H1 (cell line): ENCODE data around the gene SLC3A2. TPM values are rescaled to one million over a fixed set of nuclear protein-coding genes. Genes with fewer than 3 reads are reported as not detected.

Experiments used
- CTCF ChIA-PET: fragments of 300-600 bp; sonication (Branson Sonifier 250); formaldehyde crosslinking; loops from one replicate; lab custom pipeline; 2021; ENCODE audit not compliant: partially characterized antibody; lab: Charles Lee
- POLR2A ChIA-PET: fragments of 300-600 bp; sonication (Branson Sonifier 250); formaldehyde crosslinking; loops from one replicate; lab custom pipeline; 2021; ENCODE audit warnings: inconsistent platforms; ENCODE audit not compliant: partially characterized antibody; lab: Charles Lee
- DNase-seq, 2 experiments: peaks; one replicate each; pipeline versions ENCODE4 v3.0.0 to v3.0.0-alpha.2; 2010 to 2022; ENCODE audit warnings: low spot score in 2 of 2, low read depth in 1 of 2, mixed read lengths in 1 of 2
- FAIRE-seq: peaks from 2 replicates; lab custom pipeline; 2011; peaks lifted over from hg19 to GRCh38; lab: Jason Lieb, UNC
- H2AFZ ChIP-seq: 2 replicates; pipeline ENCODE4 v1.8.1; 2012; ENCODE audit warnings: low read length, inconsistent platforms
- H2AK5ac ChIP-seq: 2 replicates; pipeline ENCODE4 v1.6.1; 2013; ENCODE audit warnings: low read depth, low read length
- H2BK120ac ChIP-seq: replicated peaks from 2 replicates; pipeline ENCODE3; 2013; ENCODE audit warnings: low read depth, low read length, inconsistent platforms
- H2BK12ac ChIP-seq: 2 replicates; pipeline ENCODE4 v1.6.1; 2013; ENCODE audit warnings: low read depth, low read length
- H2BK15ac ChIP-seq: 2 replicates; pipeline ENCODE4 v1.6.1; 2013; ENCODE audit warnings: low read length
- H2BK20ac ChIP-seq: 2 replicates; pipeline ENCODE4 v1.6.1; 2013; ENCODE audit warnings: low read length
- H2BK5ac ChIP-seq: 2 replicates; pipeline ENCODE4 v1.6.1; 2013; ENCODE audit warnings: low read depth, low read length
- H3K14ac ChIP-seq: 2 replicates; pipeline ENCODE4 v1.6.1; 2013; ENCODE audit warnings: inconsistent platforms; ENCODE audit not compliant: insufficient read length
- H3K18ac ChIP-seq: 2 replicates; pipeline ENCODE4 v1.6.1; 2013; ENCODE audit warnings: low read length; ENCODE audit errors: extremely low read depth
- H3K23ac ChIP-seq: 2 replicates; pipeline ENCODE4 v1.6.1; 2013; ENCODE audit warnings: inconsistent platforms; ENCODE audit not compliant: insufficient read length
- H3K23me2 ChIP-seq: 2 replicates; pipeline ENCODE4 v1.6.1; 2013; ENCODE audit warnings: low read depth, low read length
- H3K27ac ChIP-seq: 2 replicates; pipeline ENCODE4 v1.6.1; 2011; ENCODE audit warnings: low read depth, low read length, inconsistent platforms
- H3K27me3 ChIP-seq, 4 experiments: replicated peaks in 1 of 4; 1 replicate in 1 of 4; 2 replicates in 3 of 4; pipeline versions ENCODE4 v1.6.1 to v1.8.1; 2011 to 2013; ENCODE audit warnings: low read length in 3 of 4, mild to moderate bottlenecking in 3 of 4, inconsistent platforms in 2 of 4, mixed read lengths in 2 of 4, moderate library complexity in 1 of 4; ENCODE audit not compliant: control insufficient read depth in 3 of 4, insufficient read depth in 3 of 4; ENCODE audit errors: extremely low read depth in 1 of 4
- H3K36me3 ChIP-seq, 4 experiments: 2 replicates each; pipeline versions ENCODE4 v1.6.1 to v1.8.1; 2011 to 2013; ENCODE audit warnings: mild to moderate bottlenecking in 4 of 4, low read length in 3 of 4, moderate library complexity in 2 of 4, control low read depth in 1 of 4, inconsistent platforms in 1 of 4; ENCODE audit not compliant: insufficient read depth in 4 of 4, control insufficient read depth in 2 of 4
- H3K4ac ChIP-seq: replicated peaks from 2 replicates; pipeline ENCODE3; 2013; ENCODE audit warnings: low read length, low read depth, mixed read lengths, inconsistent platforms; ENCODE audit not compliant: insufficient read length
- H3K4me1 ChIP-seq, 4 experiments: replicated peaks in 1 of 4; 1 replicate in 1 of 4; 2 replicates in 3 of 4; pipeline versions ENCODE4 v1.6.1 to v1.8.1; 2011 to 2013; ENCODE audit warnings: low read length in 3 of 4, inconsistent platforms in 2 of 4, mixed read lengths in 1 of 4; ENCODE audit not compliant: insufficient read depth in 4 of 4, control insufficient read depth in 3 of 4
- H3K4me2 ChIP-seq, 2 experiments: 2 replicates each; pipeline versions ENCODE4 v1.6.1 to v1.8.1; 2011 to 2013; ENCODE audit warnings: low read depth in 2 of 2, low read length in 2 of 2, control low read depth in 1 of 2, inconsistent platforms in 1 of 2, mild to moderate bottlenecking in 1 of 2; ENCODE audit not compliant: insufficient read depth in 1 of 2
- H3K4me3 ChIP-seq, 4 experiments: fragments of 200-600, 300-600 bp in 1 of 4; sonication (generic), shearing (Covaris generic), sonication (Bioruptor Twin) in 1 of 4; 2 replicates each; pipeline versions ENCODE4 v1.5.1 to v1.8.1; 2011 to 2016; ENCODE audit warnings: low read length in 4 of 4, low read depth in 3 of 4, control low read depth in 2 of 4, inconsistent platforms in 2 of 4, mild to moderate bottlenecking in 2 of 4, mixed read lengths in 1 of 4, moderate library complexity in 1 of 4; ENCODE audit not compliant: insufficient read depth in 2 of 4; ENCODE audit errors: extremely low read depth in 1 of 4
- H3K56ac ChIP-seq: replicated peaks from 2 replicates; pipeline ENCODE3; 2013; ENCODE audit warnings: low read depth, mild to moderate bottlenecking, mixed read lengths, low read length, inconsistent platforms; ENCODE audit not compliant: insufficient read length
- H3K79me1 ChIP-seq: 2 replicates; pipeline ENCODE4 v1.6.1; 2013; ENCODE audit warnings: low read depth, low read length, control low read depth
- H3K79me2 ChIP-seq, 2 experiments: 2 replicates each; pipeline versions ENCODE4 v1.6.1 to v1.8.1; 2012 to 2013; ENCODE audit warnings: low read length in 2 of 2, mild to moderate bottlenecking in 2 of 2, inconsistent platforms in 1 of 2; ENCODE audit not compliant: insufficient read depth in 2 of 2, control insufficient read depth in 1 of 2
- H3K9ac ChIP-seq, 4 experiments: replicated peaks in 1 of 4; 1 replicate in 1 of 4; 2 replicates in 3 of 4; pipeline versions ENCODE4 v1.6.1 to v1.8.1; 2011 to 2013; ENCODE audit warnings: low read depth in 3 of 4, low read length in 3 of 4, control low read depth in 2 of 4, mild to moderate bottlenecking in 2 of 4, moderate library complexity in 2 of 4, inconsistent platforms in 1 of 4; ENCODE audit errors: extremely low read depth in 1 of 4
- H3K9me3 ChIP-seq, 2 experiments: 2 replicates each; pipeline versions ENCODE4 v1.6.1 to v1.8.1; 2012 to 2013; ENCODE audit warnings: mild to moderate bottlenecking in 2 of 2, moderate library complexity in 2 of 2, control low read depth in 1 of 2, inconsistent platforms in 1 of 2, low read depth in 1 of 2, low read length in 1 of 2, mixed read lengths in 1 of 2; ENCODE audit not compliant: insufficient read depth in 2 of 2
- H4K20me1 ChIP-seq, 2 experiments: replicated peaks in 1 of 2; 2 replicates each; pipeline versions ENCODE3 to v1.8.1; 2011 to 2013; ENCODE audit warnings: inconsistent platforms in 2 of 2, low read length in 2 of 2, mild to moderate bottlenecking in 1 of 2; ENCODE audit not compliant: insufficient read depth in 2 of 2, control insufficient read depth in 1 of 2
- H4K5ac ChIP-seq: 2 replicates; pipeline ENCODE4 v1.6.1; 2013; ENCODE audit warnings: low read length, low read depth, mixed read lengths, inconsistent platforms; ENCODE audit not compliant: insufficient read length
- H4K8ac ChIP-seq: 2 replicates; pipeline ENCODE4 v1.8.0; 2013; ENCODE audit warnings: mild to moderate bottlenecking, moderate library complexity, low read length, inconsistent platforms; ENCODE audit not compliant: insufficient read depth; ENCODE audit errors: extremely low read depth
- H4K91ac ChIP-seq: replicated peaks from 2 replicates; pipeline ENCODE3; 2013; ENCODE audit warnings: low read length, mixed read lengths, inconsistent platforms; ENCODE audit not compliant: insufficient read length
- BRCA1 ChIP-seq: IDR thresholded peaks from 2 replicates; pipeline ENCODE4 v1.6.1; 2012; ENCODE audit warnings: low read depth, low read length, improper control_type of control experiment
- CBX5 ChIP-seq: fragments of 300-800, 300-1000 bp; sonication (generic); IDR thresholded peaks from 2 replicates; pipeline ENCODE4 v1.7.1; 2016; ENCODE audit warnings: antibody characterized with exemption, low read length, low read depth
- CEBPB ChIP-seq: IDR thresholded peaks from 2 replicates; pipeline ENCODE4 v1.6.1; 2012; ENCODE audit warnings: low read depth, low read length
- FOSL1 ChIP-seq: IDR thresholded peaks from 2 replicates; pipeline ENCODE4 v1.6.1; 2011; ENCODE audit warnings: mild to moderate bottlenecking, low read depth, low read length, moderate library complexity; ENCODE audit not compliant: insufficient read depth
- HDAC2 ChIP-seq, 2 experiments: fragments of 300-600 bp in 1 of 2; sonication (generic) in 1 of 2; IDR thresholded peaks; 2 replicates each; pipeline ENCODE4 v1.6.1; 2011 to 2012; ENCODE audit warnings: low read depth in 2 of 2, low read length in 2 of 2, mild to moderate bottlenecking in 2 of 2, moderate library complexity in 2 of 2, borderline replicate concordance in 1 of 2, inconsistent platforms in 1 of 2
- KDM5A ChIP-seq: fragments of 200-600 bp; IDR thresholded peaks from 2 replicates; pipeline ENCODE4 v1.7.1; 2012; ENCODE audit warnings: mild to moderate bottlenecking, low read length, inconsistent platforms, mixed read lengths
- MAFK ChIP-seq: IDR thresholded peaks from 2 replicates; pipeline ENCODE4 v1.6.1; 2012; ENCODE audit warnings: low read depth, mild to moderate bottlenecking, improper control_type of control experiment, low read length
- NRF1 ChIP-seq: IDR thresholded peaks from 2 replicates; pipeline ENCODE4 v1.6.1; 2011; ENCODE audit warnings: mild to moderate bottlenecking, low read depth, low read length, improper control_type of control experiment
- SP1 ChIP-seq: IDR thresholded peaks from 2 replicates; pipeline ENCODE4 v1.6.1; 2011; ENCODE audit warnings: low read depth, low read length
- SUZ12 ChIP-seq: fragments of 200-600 bp; sonication (generic); IDR thresholded peaks from 2 replicates; pipeline ENCODE4 v1.6.1; 2012; ENCODE audit warnings: mild to moderate bottlenecking, inconsistent platforms, low read length, moderate library complexity, mixed read lengths
- TBP ChIP-seq: IDR thresholded peaks from 2 replicates; pipeline ENCODE4 v1.6.1; 2011; ENCODE audit warnings: low read depth, low read length, improper control_type of control experiment
- ZNF274 ChIP-seq: IDR thresholded peaks from 2 replicates; pipeline ENCODE4 v1.7.0; 2012; ENCODE audit warnings: low read length, borderline replicate concordance; ENCODE audit errors: extremely low read depth
- WGBS, 2 experiments: shearing (Covaris generic) in 1 of 2; methylation state at CpG; one replicate each; pipeline versions ENCODE4 v1.1.6 to v1.1.7; 2013 to 2015; ENCODE audit warnings: low lambda C conversion rate in 2 of 2, mixed read lengths in 2 of 2, inconsistent platforms in 1 of 2, low coverage in 1 of 2, missing lambda C conversion rate in 1 of 2; ENCODE audit not compliant: insufficient replicate concordance in 2 of 2, insufficient coverage in 1 of 2, insufficient read length in 1 of 2; ENCODE audit errors: extremely low coverage in 1 of 2, missing lambda C conversion rate in 1 of 2; 5-methylcytosine and 5-hydroxymethylcytosine counted together
- polyA plus RNA-seq, 7 experiments: library from polyadenylated mRNA; depleted of rRNA in 3 of 7; stranded (reverse) in 5 of 7; unstranded in 2 of 7; fragments of >200 nt in 5 of 7; fragments of 200-250 nt in 2 of 7; gene quantifications; 1 replicate in 5 of 7; 2 replicates in 1 of 7; 4 replicates in 1 of 7; pipeline versions ENCODE4 v1.2.1 to v1.2.3, GENCODE V29; 2011 to 2013; ENCODE audit warnings: missing spikeins in 2 of 7, mixed read lengths in 2 of 7
- total RNA-seq: library from RNA; stranded (reverse); fragmentation: NEBNext Ultra II Directional; extraction: Animal tissue kit (Norgen Biotek cat#: 25700); gene quantifications from 2 replicates; pipeline ENCODE4 v1.2.1, GENCODE V29; 2021

The SLC3A2 gene
- total and polyA plus RNA-seq, 2 of the 8 experiments (the other 6 are each of a cell fraction or from before 2014, with no cell fraction given) = 410 to 435 TPM

DNA sequence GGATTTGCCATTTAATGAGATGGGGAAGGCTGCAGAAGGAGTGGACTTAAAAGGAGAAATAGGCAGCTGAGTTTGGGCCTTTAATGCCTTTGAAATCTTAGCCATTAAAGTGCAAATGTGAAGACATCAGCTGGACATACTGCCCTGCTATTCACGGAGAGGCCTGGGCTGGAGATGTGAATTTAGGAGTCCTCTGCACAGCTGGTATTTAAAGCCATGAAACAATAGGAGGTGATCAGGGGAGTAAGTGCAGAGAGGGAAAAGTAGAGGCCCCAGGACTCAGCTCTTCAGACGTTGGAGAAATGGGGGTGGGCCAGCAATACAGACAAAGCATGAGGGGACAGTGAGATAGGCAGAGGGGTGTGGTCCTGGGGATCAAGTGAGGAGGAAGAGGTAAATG is 16.6 kb downstream of the SLC3A2 start:
- Histone ChIP-seq H4K5ac (no peak overlapping the region), H2BK15ac (no peak overlapping the region), H3K27me3 (no peaks in the 10 kb centered on the region), H3K23me2 (no peaks in the 10 kb centered on the region), H4K8ac (no peak overlapping the region; the same call in 1 of the 2 replicates), H3K9ac (no peak overlapping the region), H3K4me1 (peaks cover 0 to 4% (median 3%) of the 10 kb centered on the region in 4 experiments; a peak in 2 of 7 replicates), H3K4ac (no peak overlapping the region), H3K14ac (no peak overlapping the region), H3K4me3 (no peak overlapping the region), H3K23ac (no peak overlapping the region), H2BK12ac (no peak overlapping the region), H3K18ac (no peak overlapping the region), H4K20me1 (no peaks in the 10 kb centered on the region), H2BK20ac (no peak overlapping the region), H3K27ac (no peak overlapping the region), H2AFZ (0 out of 2 replicates have a peak overlapping the region, but pooled peaks have one; percentile 48), H3K56ac (no peak overlapping the region), H2BK120ac (no peak overlapping the region), H3K79me2 (no peaks in the 10 kb centered on the region), H3K9me3 (no peaks in the 10 kb centered on the region), H3K79me1 (no peaks in the 10 kb centered on the region), H2BK5ac (no peak overlapping the region), H2AK5ac (no peak overlapping the region), H3K4me2 (0 out of 4 replicates have a peak overlapping the region, but pooled peaks have one; percentile 4 to 43), H4K91ac (no peak overlapping the region), H3K36me3 (no peaks in the 10 kb centered on the region)
- no peak for FAIRE-seq
- ChIA-PET CTCF (interaction anchor here (0.6 to 3.4 kb wide), 6 partner anchors 10 to 126 kb away, joined by 3 to 25 read pairs (median 4); no protein-coding TSS in a partner anchor), POLR2A (interaction anchor here (0.8 to 57.8 kb wide), 6 partner anchors 9 to 123 kb away, joined by 3 to 2104 read pairs (median 4); partner anchors contain the start of genes SLC3A2 and WDR74)
- WGBS, 2 experiments = 29% methylated on average over 2 of the region's 2 CpGs; no CpG with 5 or more reads in 1 of the 2 experiments
- no peak for DNase-seq
- no peak for TF ChIP-seq BRCA1
- TF ChIP-seq HDAC2 (IDR thresholded peaks at IDR 0.05; ENCODE audit: borderline replicate concordance in 1 of 2, low read depth in 2 of 2, low read length in 2 of 2) = no peak
- no peak for TF ChIP-seq TBP
- no peak for TF ChIP-seq KDM5A
- TF ChIP-seq CEBPB = no peak
- TF ChIP-seq MAFK = no peak
- no peak for TF ChIP-seq NRF1
- no peak for TF ChIP-seq SUZ12
- no peak for TF ChIP-seq ZNF274
- TF ChIP-seq SP1 = no peak
- no peak for TF ChIP-seq CBX5
- TF ChIP-seq FOSL1 = no peak
